Stimulated activated CD8-positive, alpha-beta memory T cell treated with anti-CD3 and anti-CD28 coated beads, Interleukin-15, amount 100 ng/mL, for 48 hours (primary cell): ENCODE data around the gene C3orf20.

Experiments
- DNase-seq, 2 donors: peaks; one replicate each; pipeline ENCODE4 v3.0.0-alpha.2; 2020; ENCODE audit warnings: low read depth in 2 of 2

Gene C3orf20

GRCh38 chr3:14814411-14814871 lies 139.5 kb downstream of the C3orf20 start:
- DNase-seq: no peak

- DNase-seq: no peak
Measured at GRCh38 chr3:14816359-14816758, 141.4 kb downstream of the C3orf20 start.

- no peak for DNase-seq
Measured at GRCh38 chr3:14818804-14819500, 144.0 kb downstream of the C3orf20 start, which contains the start of gene FGD5. Gene FGD5, plus strand, starts transcription at chr3:14818962. Its CDS starts 110 bp downstream, at chr3:14819072.

- no peak for DNase-seq
Measured at GRCh38 chr3:14819671-14820070, 144.7 kb downstream of the C3orf20 start.

- no peak for DNase-seq
Measured at GRCh38 chr3:14820156-14820555, 145.2 kb downstream of the C3orf20 start.

- DNase-seq: no peak
Measured at GRCh38 chr3:14821151-14821550, 146.2 kb downstream of the C3orf20 start.

- no peak for DNase-seq
Measured at GRCh38 chr3:14822134-14822533, 147.2 kb downstream of the C3orf20 start.
